GM12878 (cell line): ENCODE measurements around the gene DDX52. TPM values are rescaled to one million over a fixed set of nuclear protein-coding genes. Genes with fewer than 3 reads are reported as not detected.
A peak's percentile ranks its signal among the peaks of the same experiment; 100 is the strongest.

Experiments used
- ATAC-seq: fragments of 200-7000 bp; cut with Tn5 transposase; 3 replicates; pipeline ENCODE4 v1.9.1; 2020; ENCODE audit warnings: mild to moderate bottlenecking, moderate library complexity
- BruUV-seq: library from RNA; stranded (reverse); fragments of 400-500 nt; replicated peaks from 2 replicates; lab custom pipeline; 2021; lab: Mats Ljungman, UMichigan
- CTCF ChIA-PET: fragments of 300-600 bp; sonication (Branson Sonifier 250); formaldehyde crosslinking; extraction: SDS; loops from one replicate; lab custom pipeline; 2021; ENCODE audit warnings: inconsistent platforms; lab: Yijun Ruan, JAX
- POLR2A ChIA-PET: fragments of 350-600 bp; formaldehyde crosslinking; extraction: SDS; loops from one replicate; lab custom pipeline; 2021; ENCODE audit warnings: inconsistent platforms; lab: Charles Lee
- RAD21 ChIA-PET: fragments of 300-600 bp; sonication (Branson Sonifier 250); formaldehyde crosslinking; loops from one replicate; lab custom pipeline; 2023; ENCODE audit warnings: antibody characterized with exemption; ENCODE audit not compliant: unreplicated experiment; lab: Charles Lee
- SMC1A ChIA-PET: fragments of 300-600 bp; sonication (Branson Sonifier 250); formaldehyde crosslinking; loops from one replicate; lab custom pipeline; 2023; ENCODE audit not compliant: unreplicated experiment, uncharacterized antibody; lab: Charles Lee
- DNase-seq: peaks from one replicate; pipeline ENCODE4 v3.0.0-alpha.2; 2011; ENCODE audit warnings: low read depth, low spot score
- FAIRE-seq: peaks from 3 replicates; lab custom pipeline; 2011; peaks lifted over from hg19 to GRCh38; lab: Jason Lieb, UNC
- H2AFZ ChIP-seq: 2 replicates; pipeline ENCODE4 v1.6.0; 2011; ENCODE audit warnings: low read depth, low read length, control low read depth; ENCODE audit not compliant: control insufficient read depth
- H3K27ac ChIP-seq: 2 replicates; pipeline ENCODE4 v1.5.1; 2011; ENCODE audit warnings: control low read depth; ENCODE audit not compliant: control insufficient read depth, insufficient read depth
- H3K27me3 ChIP-seq, 2 experiments: replicated peaks in 1 of 2; 2 replicates each; pipeline versions ENCODE4 v1.6.0 to v1.6.1; 2011; ENCODE audit warnings: low read length in 1 of 2; ENCODE audit not compliant: control insufficient read depth in 2 of 2, insufficient read depth in 2 of 2
- H3K36me3 ChIP-seq, 2 experiments: 2 replicates each; pipeline ENCODE4 v1.5.1; 2011; ENCODE audit warnings: low read length in 1 of 2; ENCODE audit not compliant: control insufficient read depth in 2 of 2, insufficient read depth in 2 of 2
- H3K4me1 ChIP-seq: 2 replicates; pipeline ENCODE4 v1.6.1; 2011; ENCODE audit warnings: mild to moderate bottlenecking, low read length, moderate library complexity, mixed read lengths; ENCODE audit not compliant: control insufficient read depth, insufficient read depth
- H3K4me2 ChIP-seq: 2 replicates; pipeline ENCODE4 v1.6.0; 2011; ENCODE audit warnings: control low read depth; ENCODE audit not compliant: control insufficient read depth, insufficient read depth
- H3K4me3 ChIP-seq: fragments of 200-600 bp; sonication (generic); 2 replicates; pipeline ENCODE4 v1.5.1; 2016
- H3K79me2 ChIP-seq: 2 replicates; pipeline ENCODE4 v1.6.0; 2011; ENCODE audit warnings: low read length; ENCODE audit not compliant: control insufficient read depth, insufficient read depth
- H3K9ac ChIP-seq: 2 replicates; pipeline ENCODE4 v1.8.0; 2011; ENCODE audit warnings: low read length, control low read depth, mixed read lengths; ENCODE audit not compliant: control insufficient read depth, insufficient read depth
- H3K9me3 ChIP-seq: replicated peaks from 3 replicates; pipeline ENCODE4 v1.5.1; 2011; ENCODE audit warnings: mild to moderate bottlenecking, low read length; ENCODE audit not compliant: control insufficient read depth, insufficient read depth
- H4K20me1 ChIP-seq: 2 replicates; pipeline ENCODE4 v1.6.0; 2011; ENCODE audit not compliant: control insufficient read depth, insufficient read depth
- ASH2L ChIP-seq: fragments of 300-600, 200-600 bp; sonication (generic); IDR thresholded peaks from 2 replicates; pipeline ENCODE4 v1.6.1; 2017; ENCODE audit warnings: low read depth, mild to moderate bottlenecking, borderline replicate concordance
- CHD2 ChIP-seq: IDR thresholded peaks from 2 replicates; pipeline ENCODE4 v1.6.1; 2011; ENCODE audit warnings: low read depth, low read length, improper control_type of control experiment, borderline replicate concordance
- EED ChIP-seq: sonication (generic); IDR thresholded peaks from 2 replicates; pipeline ENCODE4 v1.6.1; 2016; ENCODE audit warnings: antibody characterized with exemption, low read depth
- FOXM1 ChIP-seq: IDR thresholded peaks from 2 replicates; pipeline ENCODE4 v1.6.1; 2012; ENCODE audit warnings: low read depth, mild to moderate bottlenecking, inconsistent platforms, low read length, moderate library complexity
- HDAC2 ChIP-seq: fragments of 200-600 bp; sonication (generic); IDR thresholded peaks from 2 replicates; pipeline ENCODE4 v1.6.1; 2017
- MYB ChIP-seq: fragments of 150-350 bp; IDR thresholded peaks from 2 replicates; pipeline ENCODE4 v1.6.1; 2014; ENCODE audit warnings: mild to moderate bottlenecking, low read depth, low read length, borderline replicate concordance
- RUNX3 ChIP-seq: IDR thresholded peaks from 2 replicates; pipeline ENCODE4 v1.6.1; 2012; ENCODE audit warnings: low read length, inconsistent platforms
- SMARCA5 ChIP-seq: fragments of 450-650 bp; IDR thresholded peaks from 2 replicates; pipeline ENCODE4 v1.6.1; 2017; ENCODE audit warnings: mild to moderate bottlenecking
- SMC3 ChIP-seq: IDR thresholded peaks from 2 replicates; pipeline ENCODE4 v1.6.1; 2011; ENCODE audit warnings: low read length, improper control_type of control experiment, borderline replicate concordance
- ZNF274 ChIP-seq: IDR thresholded peaks from one replicate; pipeline ENCODE4 v1.8.0; 2011; ENCODE audit not compliant: insufficient read length, insufficient read depth
- ZNF622 ChIP-seq: fragments of 450-650 bp; IDR thresholded peaks from 2 replicates; pipeline ENCODE4 v1.6.1; 2017; ENCODE audit warnings: mild to moderate bottlenecking, inconsistent platforms
- ZSCAN29 ChIP-seq: fragments of 450-650 bp; IDR thresholded peaks from 2 replicates; pipeline ENCODE4 v1.6.1; 2017; ENCODE audit warnings: mild to moderate bottlenecking, moderate library complexity
- WGBS: methylation state at CpG from one replicate; pipeline ENCODE4 v1.1.6; 2016; ENCODE audit warnings: low lambda C conversion rate; ENCODE audit not compliant: insufficient replicate concordance, insufficient coverage; ENCODE audit errors: missing lambda C conversion rate; 5-methylcytosine and 5-hydroxymethylcytosine counted together
- in situ Hi-C: fragments of 300-500 bp; cut with MboI; formaldehyde crosslinking; loops from 9 replicates; pipeline ENCODE4 v1.14.3; 2018; ENCODE audit warnings: mixed read lengths
- intact Hi-C: fragments of 100-400 bp; cut with micrococcal nuclease; formaldehyde crosslinking; loops from one replicate; pipeline ENCODE4 v1.14.2; 2022; ENCODE audit not compliant: unreplicated experiment
- polyA plus RNA-seq, 11 experiments: library from polyadenylated mRNA; depleted of rRNA in 4 of 11; unstranded in 6 of 11; stranded (reverse) in 5 of 11; fragments of >200 nt; fragmentation: Nextera tagmentation in 4 of 11; fragmentation: Illumina TruSeq in 1 of 11; extraction: Ambion mirVana in 4 of 11; extraction: Trizol in 1 of 11; gene quantifications; 1 replicate in 1 of 11; 2 replicates in 10 of 11; pipeline versions ENCODE4 v1.2.1 to v1.2.3, GENCODE V29; 2011 to 2016; ENCODE audit warnings: inconsistent platforms in 2 of 11, missing spikeins in 2 of 11, low read depth in 1 of 11
- total RNA-seq, 4 experiments: library from RNA; depleted of rRNA in 3 of 4; stranded (reverse); fragments of >200 nt in 3 of 4; fragmentation: Illumina TruSeq in 1 of 4; extraction: Trizol in 1 of 4; gene quantifications; 2 replicates each; pipeline versions ENCODE4 v1.2.1 to v1.2.3, GENCODE V29; 2013 to 2021
- TF ChIP-seq, protein P1 (sequence below): fragments of 450-650 bp; formaldehyde crosslinking; IDR thresholded peaks from 2 replicates; pipeline ENCODE4 v1.4.0; 2022; ENCODE audit warnings: mild to moderate bottlenecking, moderate library complexity
- TF ChIP-seq, protein P2 (sequence below): IDR thresholded peaks from 2 replicates; pipeline ENCODE4 v1.6.1; 2011; ENCODE audit warnings: borderline replicate concordance, low read depth, mild to moderate bottlenecking, moderate library complexity, low read length; ENCODE audit not compliant: insufficient read depth, poor library complexity, severe bottlenecking
- TF ChIP-seq, protein P3 (sequence below): IDR thresholded peaks from 2 replicates; pipeline ENCODE4 v1.6.1; 2012; ENCODE audit warnings: low read depth, low read length, improper control_type of control experiment
- TF ChIP-seq, protein P4 (sequence below): IDR thresholded peaks from 2 replicates; pipeline ENCODE4 v1.6.1; 2012; ENCODE audit warnings: low read length, inconsistent platforms

Gene DDX52
- total and polyA plus RNA-seq, 10 of the 15 experiments (the other 5 are each of a cell fraction or from before 2014, with no cell fraction given), result 14.8 to 49.7 (median 26.3) TPM

DNA sequence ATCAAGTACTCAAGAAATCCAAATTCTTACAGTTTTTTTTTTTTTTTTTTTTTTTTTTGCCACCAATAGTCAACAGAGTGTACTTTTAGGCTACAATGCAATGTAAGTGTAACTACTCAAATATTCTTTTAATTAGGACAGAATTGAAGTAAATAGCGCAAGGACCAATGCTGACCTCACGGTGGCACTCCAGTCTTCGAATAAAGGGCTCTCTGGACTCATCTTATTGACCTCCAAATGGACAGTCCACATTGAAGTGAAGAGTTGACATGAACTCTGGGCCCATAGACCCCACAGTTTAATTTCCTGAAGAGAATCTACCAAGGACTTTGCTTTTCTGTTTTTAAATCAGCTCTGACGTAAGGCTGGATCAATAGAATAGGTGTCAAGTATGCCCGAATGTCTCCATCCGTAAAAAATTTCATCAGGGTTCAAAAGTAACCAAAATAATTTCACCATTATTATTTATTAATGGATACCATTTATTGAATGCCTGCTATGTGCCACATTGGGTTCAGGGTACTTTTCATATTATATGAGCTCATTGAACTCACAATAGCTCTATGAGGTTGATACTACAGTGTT, 7.3 kb upstream of the DDX52 start (continued):
- TF ChIP-seq, protein P1, sequence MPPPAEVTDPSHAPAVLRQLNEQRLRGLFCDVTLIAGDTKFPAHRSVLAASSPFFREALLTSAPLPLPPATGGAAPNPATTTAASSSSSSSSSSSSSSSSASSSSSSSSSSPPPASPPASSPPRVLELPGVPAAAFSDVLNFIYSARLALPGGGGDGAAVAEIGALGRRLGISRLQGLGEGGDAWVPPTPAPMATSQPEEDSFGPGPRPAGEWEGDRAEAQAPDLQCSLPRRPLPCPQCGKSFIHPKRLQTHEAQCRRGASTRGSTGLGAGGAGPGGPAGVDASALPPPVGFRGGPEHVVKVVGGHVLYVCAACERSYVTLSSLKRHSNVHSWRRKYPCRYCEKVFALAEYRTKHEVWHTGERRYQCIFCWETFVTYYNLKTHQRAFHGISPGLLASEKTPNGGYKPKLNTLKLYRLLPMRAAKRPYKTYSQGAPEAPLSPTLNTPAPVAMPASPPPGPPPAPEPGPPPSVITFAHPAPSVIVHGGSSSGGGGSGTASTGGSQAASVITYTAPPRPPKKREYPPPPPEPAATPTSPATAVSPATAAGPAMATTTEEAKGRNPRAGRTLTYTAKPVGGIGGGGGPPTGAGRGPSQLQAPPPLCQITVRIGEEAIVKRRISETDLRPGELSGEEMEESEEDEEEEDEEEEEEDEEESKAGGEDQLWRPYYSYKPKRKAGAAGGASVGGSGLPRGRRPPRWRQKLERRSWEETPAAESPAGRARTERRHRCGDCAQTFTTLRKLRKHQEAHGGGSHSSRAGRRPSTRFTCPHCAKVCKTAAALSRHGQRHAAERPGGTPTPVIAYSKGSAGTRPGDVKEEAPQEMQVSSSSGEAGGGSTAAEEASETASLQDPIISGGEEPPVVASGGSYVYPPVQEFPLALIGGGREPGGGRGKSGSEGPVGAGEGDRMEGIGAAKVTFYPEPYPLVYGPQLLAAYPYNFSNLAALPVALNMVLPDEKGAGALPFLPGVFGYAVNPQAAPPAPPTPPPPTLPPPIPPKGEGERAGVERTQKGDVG, result no peak
- TF ChIP-seq EED, result no peak
- no peak for TF ChIP-seq HDAC2
- TF ChIP-seq SMC3, result peak; percentile 46; the same call in 1 of the 2 replicates

DNA sequence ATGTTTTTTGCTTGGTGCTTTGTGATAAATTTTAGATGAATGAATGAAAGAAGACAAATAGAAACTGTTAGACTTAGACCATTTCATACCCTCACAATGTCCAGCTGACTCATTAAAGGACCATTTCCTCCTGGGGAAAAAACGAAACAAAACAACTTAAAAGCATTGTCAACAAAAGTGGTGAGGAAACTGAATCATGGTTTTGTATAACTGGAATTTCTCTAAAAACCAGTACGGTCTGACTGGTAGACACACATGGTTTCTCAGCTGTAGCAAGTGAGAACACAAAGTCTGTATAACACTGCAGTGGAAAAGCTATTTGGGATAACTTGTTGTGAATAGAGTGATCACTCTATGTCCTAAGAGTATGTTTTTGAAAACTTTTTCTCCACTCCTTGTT, 5.3 kb upstream of the DDX52 start:
- in situ Hi-C loops, result loop anchor here (5.0 kb wide), 1 partner anchor 144 kb away; no protein-coding TSS in a partner anchor
- FAIRE-seq, result no peak
- no TSS peak for BruUV-seq

More for the DNA sequence above, 5.3 kb upstream of the DDX52 start:
- DNase-seq, result no peak
- Histone ChIP-seq H3K36me3 (no peaks in the 10 kb centered on the region), H4K20me1 (no peaks in the 10 kb centered on the region), H3K79me2 (no peaks in the 10 kb centered on the region), H3K4me3 (no peak overlapping the region), H3K9me3 (no peaks in the 10 kb centered on the region), H3K27me3 (no peaks in the 10 kb centered on the region; a peak in 1 of 4 replicates), H2AFZ (no peak overlapping the region), H3K4me2 (no peak overlapping the region), H3K4me1 (no peaks in the 10 kb centered on the region), H3K27ac (no peak overlapping the region), H3K9ac (no peak overlapping the region)
- WGBS, result 0% methylated on average over 2 of the region's 2 CpGs
- ChIA-PET CTCF (interaction anchor here (0.8 to 3.8 kb wide), 6 partner anchors 9 to 170 kb away, joined by 3 to 49 read pairs (median 6); no protein-coding TSS in a partner anchor), SMC1A (interaction anchor here (1.0 to 3.0 kb wide), 4 partner anchors 12 to 167 kb away, joined by 4 to 17 read pairs (median 6); no protein-coding TSS in a partner anchor), POLR2A (interaction anchor here (0.6 kb wide), 1 partner anchor 281 kb away, joined by 3 read pairs; no protein-coding TSS in a partner anchor), RAD21 (interaction anchor here (0.8 to 2.9 kb wide), 5 partner anchors 11 to 168 kb away, joined by 3 to 12 read pairs (median 3); no protein-coding TSS in a partner anchor)
- ATAC-seq, result peak; percentile 27; the same call in 1 of the 3 replicates
- intact Hi-C loops, result loop anchor here (10.0 kb wide), 1 partner anchor 46 kb away; no protein-coding TSS in a partner anchor
- TF ChIP-seq, protein P2, sequence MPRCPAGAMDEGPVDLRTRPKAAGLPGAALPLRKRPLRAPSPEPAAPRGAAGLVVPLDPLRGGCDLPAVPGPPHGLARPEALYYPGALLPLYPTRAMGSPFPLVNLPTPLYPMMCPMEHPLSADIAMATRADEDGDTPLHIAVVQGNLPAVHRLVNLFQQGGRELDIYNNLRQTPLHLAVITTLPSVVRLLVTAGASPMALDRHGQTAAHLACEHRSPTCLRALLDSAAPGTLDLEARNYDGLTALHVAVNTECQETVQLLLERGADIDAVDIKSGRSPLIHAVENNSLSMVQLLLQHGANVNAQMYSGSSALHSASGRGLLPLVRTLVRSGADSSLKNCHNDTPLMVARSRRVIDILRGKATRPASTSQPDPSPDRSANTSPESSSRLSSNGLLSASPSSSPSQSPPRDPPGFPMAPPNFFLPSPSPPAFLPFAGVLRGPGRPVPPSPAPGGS, result no peak
- TF ChIP-seq SMARCA5 (no peak), ZSCAN29 (no peak), MYB (no peak), FOXM1 (no peak), SMC3 (no peak), ZNF622 (no peak), ASH2L (no peak), EED (no peak), CHD2 (no peak), ZNF274 (no peak), RUNX3 (no peak)
- TF ChIP-seq, protein P3, sequence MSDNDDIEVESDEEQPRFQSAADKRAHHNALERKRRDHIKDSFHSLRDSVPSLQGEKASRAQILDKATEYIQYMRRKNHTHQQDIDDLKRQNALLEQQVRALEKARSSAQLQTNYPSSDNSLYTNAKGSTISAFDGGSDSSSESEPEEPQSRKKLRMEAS, result no peak
- TF ChIP-seq, protein P4, sequence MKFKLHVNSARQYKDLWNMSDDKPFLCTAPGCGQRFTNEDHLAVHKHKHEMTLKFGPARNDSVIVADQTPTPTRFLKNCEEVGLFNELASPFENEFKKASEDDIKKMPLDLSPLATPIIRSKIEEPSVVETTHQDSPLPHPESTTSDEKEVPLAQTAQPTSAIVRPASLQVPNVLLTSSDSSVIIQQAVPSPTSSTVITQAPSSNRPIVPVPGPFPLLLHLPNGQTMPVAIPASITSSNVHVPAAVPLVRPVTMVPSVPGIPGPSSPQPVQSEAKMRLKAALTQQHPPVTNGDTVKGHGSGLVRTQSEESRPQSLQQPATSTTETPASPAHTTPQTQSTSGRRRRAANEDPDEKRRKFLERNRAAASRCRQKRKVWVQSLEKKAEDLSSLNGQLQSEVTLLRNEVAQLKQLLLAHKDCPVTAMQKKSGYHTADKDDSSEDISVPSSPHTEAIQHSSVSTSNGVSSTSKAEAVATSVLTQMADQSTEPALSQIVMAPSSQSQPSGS, result no peak
